Kidney (tissue), 14 donors: ENCODE results near the gene DMXL1. TPM values are rescaled to one million over a fixed set of nuclear protein-coding genes. Genes with fewer than 3 reads are reported as not detected.

Source experiments
- DNase-seq, 5 donors: peaks; one replicate each; pipeline ENCODE4 v3.0.0-alpha.2; 2013 to 2020
- FAIRE-seq: peaks from 2 replicates; lab custom pipeline; 2012; peaks lifted over from hg19 to GRCh38; lab: Jason Lieb, UNC
- H3K27ac ChIP-seq, 2 donors: one replicate each; pipeline ENCODE4 v1.7.0; 2013; ENCODE audit warnings: low read depth in 2 of 2, low read length in 2 of 2, inconsistent platforms in 1 of 2
- H3K27me3 ChIP-seq: one replicate; pipeline ENCODE4 v1.7.1; 2013; ENCODE audit warnings: low read length, inconsistent platforms; ENCODE audit not compliant: control insufficient read depth, insufficient read depth
- H3K36me3 ChIP-seq, 3 donors: one replicate each; pipeline versions ENCODE4 v1.7.0 to v1.7.1; 2013; ENCODE audit warnings: low read length in 3 of 3, control low read depth in 1 of 3, inconsistent platforms in 1 of 3; ENCODE audit not compliant: insufficient read depth in 3 of 3, control insufficient read depth in 2 of 3
- H3K4me1 ChIP-seq, 3 donors: one replicate each; pipeline versions ENCODE4 v1.7.0 to v1.7.1; 2013; ENCODE audit warnings: low read length in 3 of 3, inconsistent platforms in 1 of 3, low read depth in 1 of 3; ENCODE audit not compliant: control insufficient read depth in 2 of 3, insufficient read depth in 2 of 3
- H3K4me3 ChIP-seq, 3 donors: one replicate each; pipeline versions ENCODE4 v1.7.0 to v1.8.1; 2013; ENCODE audit warnings: low read length in 3 of 3, control low read depth in 1 of 3, inconsistent platforms in 1 of 3
- H3K9ac ChIP-seq, 3 donors: one replicate each; pipeline versions ENCODE4 v1.7.0 to v1.7.1; 2013; ENCODE audit warnings: low read length in 3 of 3, control low read depth in 1 of 3, inconsistent platforms in 1 of 3
- H3K9me3 ChIP-seq, 3 donors: one replicate each; pipeline versions ENCODE4 v1.7.0 to v1.7.1; 2013; ENCODE audit warnings: low read length in 3 of 3, control low read depth in 1 of 3, inconsistent platforms in 1 of 3; ENCODE audit not compliant: control insufficient read depth in 2 of 3, insufficient read depth in 1 of 3
- intact Hi-C: fragments of 100-400 bp; cut with DNase I; formaldehyde crosslinking; loops from one replicate; pipeline ENCODE4 v1.11.1; 2022
- polyA plus RNA-seq: library from polyadenylated mRNA; stranded (reverse); fragments of 350-450 nt; fragmentation: Illumina TruSeq; extraction: RNeasy Lipid Tissue Mini Kit (QIAGEN cat#74804); gene quantifications from one replicate; pipeline ENCODE4 v1.2.3, GENCODE V29; 2014; ENCODE audit warnings: low read depth, low replicate concordance; ENCODE audit not compliant: insufficient read depth
- total RNA-seq: library from RNA; stranded (reverse); fragmentation: NEBNext Ultra II Directional; extraction: Animal tissue kit (Norgen Biotek cat#: 25700); gene quantifications from one replicate; pipeline ENCODE4 v1.2.1, GENCODE V29; 2021
- TF ChIP-seq, protein P1 (sequence below): IDR thresholded peaks from 3 replicates; pipeline ENCODE4 v1.5.1; 2012; ENCODE audit warnings: mild to moderate bottlenecking, moderate library complexity, borderline replicate concordance; ENCODE audit not compliant: insufficient read depth; ENCODE audit errors: extremely low read depth
- donor health status: control.
- donor health status: control.
- donor health status: control.
- donor health status: control.
- donor health status: control.
- donor health status: DM: yes; HTN: yes; CAD: no.
- donor health status: Normal renal cell carcinoma (clear cell type).

Gene DMXL1
- total and polyA plus RNA-seq, 2 donors from 2014 or later = 17.1 to 57.7 TPM

GRCh38 chr5:119022017-119022745 lies 48.7 kb upstream of the DMXL1 start:
- Histone ChIP-seq H3K27ac (no peak overlapping the region), H3K36me3 (no peaks in the 10 kb centered on the region), H3K4me1 (no peaks in the 10 kb centered on the region), H3K27me3 (no peaks in the 10 kb centered on the region), H3K4me3 (no peak overlapping the region), H3K9me3 (peaks cover 0 to 4% (median 0%) of the 10 kb centered on the region in 3 donors), H3K9ac (no peak overlapping the region)
- intact Hi-C loops = no loop called here
- FAIRE-seq = peak; percentile 65
- peak in 2 of 5 donors; percentile 30 to 49 for DNase-seq
- TF ChIP-seq, protein P1, sequence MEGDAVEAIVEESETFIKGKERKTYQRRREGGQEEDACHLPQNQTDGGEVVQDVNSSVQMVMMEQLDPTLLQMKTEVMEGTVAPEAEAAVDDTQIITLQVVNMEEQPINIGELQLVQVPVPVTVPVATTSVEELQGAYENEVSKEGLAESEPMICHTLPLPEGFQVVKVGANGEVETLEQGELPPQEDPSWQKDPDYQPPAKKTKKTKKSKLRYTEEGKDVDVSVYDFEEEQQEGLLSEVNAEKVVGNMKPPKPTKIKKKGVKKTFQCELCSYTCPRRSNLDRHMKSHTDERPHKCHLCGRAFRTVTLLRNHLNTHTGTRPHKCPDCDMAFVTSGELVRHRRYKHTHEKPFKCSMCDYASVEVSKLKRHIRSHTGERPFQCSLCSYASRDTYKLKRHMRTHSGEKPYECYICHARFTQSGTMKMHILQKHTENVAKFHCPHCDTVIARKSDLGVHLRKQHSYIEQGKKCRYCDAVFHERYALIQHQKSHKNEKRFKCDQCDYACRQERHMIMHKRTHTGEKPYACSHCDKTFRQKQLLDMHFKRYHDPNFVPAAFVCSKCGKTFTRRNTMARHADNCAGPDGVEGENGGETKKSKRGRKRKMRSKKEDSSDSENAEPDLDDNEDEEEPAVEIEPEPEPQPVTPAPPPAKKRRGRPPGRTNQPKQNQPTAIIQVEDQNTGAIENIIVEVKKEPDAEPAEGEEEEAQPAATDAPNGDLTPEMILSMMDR = peak; percentile 54

DNA sequence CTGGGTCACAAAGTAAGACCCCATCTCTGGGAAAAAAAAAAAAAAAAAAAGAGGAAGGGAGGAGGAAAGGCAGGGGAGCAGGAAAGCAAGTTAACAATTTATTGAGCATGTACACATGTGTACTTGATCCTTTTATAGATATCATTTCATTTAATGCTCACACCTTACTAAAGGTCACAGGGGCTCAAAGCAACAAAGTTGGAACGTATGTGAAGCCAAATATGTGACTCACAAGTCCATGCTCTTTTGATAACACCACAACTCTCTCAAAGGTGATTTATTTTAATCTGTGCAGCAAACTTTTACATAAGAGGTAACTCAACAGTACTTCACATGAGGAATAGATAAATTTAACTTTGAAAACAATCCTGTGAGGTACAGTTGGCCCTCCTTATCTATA lies 48.1 kb upstream of the DMXL1 start:
- no peak overlapping the region for H3K4me3 ChIP-seq
- H3K36me3 ChIP-seq = no peaks in the 10 kb centered on the region
- intact Hi-C loops = no loop called here
- no peaks in the 10 kb centered on the region for H3K4me1 ChIP-seq
- no peaks in the 10 kb centered on the region for H3K27me3 ChIP-seq
- TF ChIP-seq, protein P1 = no peak
- no peak overlapping the region for H3K9ac ChIP-seq
- DNase-seq (no peak), FAIRE-seq (no peak)
- no peak overlapping the region for H3K27ac ChIP-seq
- peaks cover 0 to 4% (median 0%) of the 10 kb centered on the region in 3 donors for H3K9me3 ChIP-seq

DNA sequence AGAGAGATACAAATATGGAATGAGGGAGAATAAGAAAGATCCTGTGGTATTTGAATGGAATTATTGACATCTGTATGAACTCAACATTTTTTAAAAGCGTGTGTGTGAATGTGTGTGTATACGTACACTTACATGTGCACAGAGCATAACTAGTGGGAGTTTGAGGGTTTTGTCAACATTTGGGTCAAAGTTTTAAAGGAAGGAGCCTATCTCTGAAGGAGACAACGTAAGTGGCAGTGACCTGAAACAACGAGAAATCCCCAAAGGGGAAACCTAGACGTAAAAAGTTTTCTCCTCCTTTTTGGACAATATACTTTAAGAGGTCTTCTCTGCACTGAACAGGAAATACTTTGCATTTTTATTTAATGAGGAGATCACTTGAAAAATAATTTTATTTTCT lies 42.3 kb upstream of the DMXL1 start:
- TF ChIP-seq, protein P1 = no peak
- Histone ChIP-seq H3K4me1 (no peaks in the 10 kb centered on the region), H3K36me3 (no peaks in the 10 kb centered on the region), H3K27ac (no peak overlapping the region), H3K9ac (no peak overlapping the region), H3K27me3 (no peaks in the 10 kb centered on the region), H3K4me3 (no peak overlapping the region), H3K9me3 (peaks cover 0 to 4% (median 0%) of the 10 kb centered on the region in 3 donors)
- intact Hi-C loops = no loop called here
- FAIRE-seq = no peak
- DNase-seq = no peak
